PC-9 (cell line): ENCODE results near the gene CALCB.

ENCODE experiments used
- EZH2 ChIP-seq: fragments of 200-600 bp; sonication (generic); IDR thresholded peaks from 2 replicates; pipeline ENCODE4 v1.8.0; 2017; ENCODE audit warnings: antibody characterized with exemption, low read depth
- TF ChIP-seq, protein P1 (sequence below): fragments of 200-600 bp; sonication (generic); conservative IDR thresholded peaks from 2 replicates; pipeline ENCODE4 v1.6.1; 2017; ENCODE audit warnings: mixed run types, antibody characterized with exemption, mild to moderate bottlenecking, moderate library complexity

DNA sequence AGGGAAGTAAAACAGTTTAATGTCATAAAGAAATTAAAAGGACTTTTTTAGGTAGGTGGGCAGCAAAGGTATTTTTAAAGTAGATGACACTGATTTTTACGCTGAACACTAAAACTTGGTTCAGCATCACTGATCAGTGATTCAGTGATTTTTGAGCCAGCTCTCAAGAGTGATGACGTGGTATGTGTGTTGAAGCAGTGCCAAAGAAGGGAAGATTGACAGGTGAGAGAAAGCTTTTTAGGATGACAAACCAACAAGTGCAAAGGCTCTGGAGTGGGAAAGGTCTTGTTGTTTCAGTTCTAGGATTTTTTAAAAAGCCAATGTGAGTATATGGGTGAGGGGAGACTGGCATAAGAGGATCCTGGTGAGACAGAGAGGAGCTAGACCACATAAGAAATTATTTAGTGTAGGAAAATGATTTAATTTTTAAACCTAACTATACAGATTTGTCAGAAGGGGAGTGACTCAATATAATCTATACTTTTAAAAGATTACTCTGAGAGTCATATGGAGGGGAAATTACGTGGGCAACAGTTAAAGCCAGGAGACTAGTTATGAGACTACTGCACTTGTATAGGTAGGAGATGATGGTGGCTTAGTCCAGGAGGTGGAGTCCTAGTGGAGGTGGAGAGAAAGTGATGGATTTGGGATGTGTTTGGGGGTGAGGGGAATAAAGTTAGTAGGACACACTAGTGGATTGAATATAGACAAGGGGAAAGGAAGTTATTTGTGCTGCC, 17.6 kb upstream of the CALCB start:
- TF ChIP-seq, protein P1, sequence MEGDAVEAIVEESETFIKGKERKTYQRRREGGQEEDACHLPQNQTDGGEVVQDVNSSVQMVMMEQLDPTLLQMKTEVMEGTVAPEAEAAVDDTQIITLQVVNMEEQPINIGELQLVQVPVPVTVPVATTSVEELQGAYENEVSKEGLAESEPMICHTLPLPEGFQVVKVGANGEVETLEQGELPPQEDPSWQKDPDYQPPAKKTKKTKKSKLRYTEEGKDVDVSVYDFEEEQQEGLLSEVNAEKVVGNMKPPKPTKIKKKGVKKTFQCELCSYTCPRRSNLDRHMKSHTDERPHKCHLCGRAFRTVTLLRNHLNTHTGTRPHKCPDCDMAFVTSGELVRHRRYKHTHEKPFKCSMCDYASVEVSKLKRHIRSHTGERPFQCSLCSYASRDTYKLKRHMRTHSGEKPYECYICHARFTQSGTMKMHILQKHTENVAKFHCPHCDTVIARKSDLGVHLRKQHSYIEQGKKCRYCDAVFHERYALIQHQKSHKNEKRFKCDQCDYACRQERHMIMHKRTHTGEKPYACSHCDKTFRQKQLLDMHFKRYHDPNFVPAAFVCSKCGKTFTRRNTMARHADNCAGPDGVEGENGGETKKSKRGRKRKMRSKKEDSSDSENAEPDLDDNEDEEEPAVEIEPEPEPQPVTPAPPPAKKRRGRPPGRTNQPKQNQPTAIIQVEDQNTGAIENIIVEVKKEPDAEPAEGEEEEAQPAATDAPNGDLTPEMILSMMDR: no peak
- TF ChIP-seq EZH2: no peak
